Suprapubic skin (tissue), 3 donors: Measurements from ENCODE around the gene MSL3B.

ENCODE experiments used
- POLR2A ChIP-seq, 2 donors: fragments of 450-650 bp; IDR thresholded peaks; one replicate each; pipeline ENCODE4 v1.6.1; 2017; ENCODE audit warnings: antibody characterized with exemption in 2 of 2, mild to moderate bottlenecking in 2 of 2, moderate library complexity in 2 of 2
- TF ChIP-seq, protein P1 (sequence below), 2 donors: fragments of 200-600 bp in 1 of 2; fragments of 450-650 bp in 1 of 2; sonication (generic) in 1 of 2; IDR thresholded peaks; one replicate each; pipeline ENCODE4 v1.5.1; 2016 to 2019; ENCODE audit warnings: antibody characterized with exemption in 2 of 2, mild to moderate bottlenecking in 1 of 2, moderate library complexity in 1 of 2

DNA sequence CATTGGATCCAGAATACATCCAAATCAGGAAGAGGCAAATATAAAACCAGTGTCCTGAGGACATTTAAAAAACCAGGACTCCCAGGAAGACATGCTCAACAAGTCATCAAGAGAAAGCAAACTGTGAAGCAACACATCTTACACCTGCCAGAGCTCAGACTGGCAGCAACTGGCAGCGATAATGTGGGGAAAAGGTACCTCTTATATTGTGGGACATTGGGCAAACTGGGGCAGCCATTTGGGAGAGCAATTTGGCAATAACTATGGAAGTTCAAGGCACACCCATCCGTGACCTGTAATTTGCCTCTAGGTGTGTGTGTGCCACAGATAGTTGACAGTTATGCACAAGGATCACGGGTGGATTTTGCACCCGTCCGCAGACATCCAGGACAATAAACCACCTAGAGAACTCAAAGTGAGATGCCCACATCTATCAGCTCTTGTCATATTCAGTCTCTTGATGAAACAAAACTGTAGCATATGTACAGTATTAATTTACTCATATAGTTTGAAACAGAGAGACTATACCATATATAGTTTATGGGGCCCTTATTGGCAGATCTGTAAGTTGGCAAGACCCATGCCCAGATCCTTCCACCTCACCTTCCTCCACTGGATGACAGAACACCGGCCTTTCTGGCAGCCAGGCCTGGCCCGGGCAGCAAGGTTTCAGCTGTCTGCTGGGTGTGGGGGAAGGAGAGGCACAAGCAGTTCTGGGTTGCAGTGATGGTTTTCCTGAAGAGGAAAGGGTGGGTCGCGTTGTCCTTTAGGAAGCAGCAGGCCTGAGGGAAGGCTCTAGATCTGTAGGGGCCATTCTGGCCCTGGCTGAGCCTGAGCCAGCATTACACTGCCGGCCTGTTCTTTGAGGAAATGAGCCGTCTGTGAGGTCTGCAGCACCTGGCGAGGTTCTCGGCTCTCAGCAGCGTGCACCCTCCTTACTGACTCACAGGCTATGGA, 32.7 kb downstream of the MSL3B start:
- TF ChIP-seq, protein P1, sequence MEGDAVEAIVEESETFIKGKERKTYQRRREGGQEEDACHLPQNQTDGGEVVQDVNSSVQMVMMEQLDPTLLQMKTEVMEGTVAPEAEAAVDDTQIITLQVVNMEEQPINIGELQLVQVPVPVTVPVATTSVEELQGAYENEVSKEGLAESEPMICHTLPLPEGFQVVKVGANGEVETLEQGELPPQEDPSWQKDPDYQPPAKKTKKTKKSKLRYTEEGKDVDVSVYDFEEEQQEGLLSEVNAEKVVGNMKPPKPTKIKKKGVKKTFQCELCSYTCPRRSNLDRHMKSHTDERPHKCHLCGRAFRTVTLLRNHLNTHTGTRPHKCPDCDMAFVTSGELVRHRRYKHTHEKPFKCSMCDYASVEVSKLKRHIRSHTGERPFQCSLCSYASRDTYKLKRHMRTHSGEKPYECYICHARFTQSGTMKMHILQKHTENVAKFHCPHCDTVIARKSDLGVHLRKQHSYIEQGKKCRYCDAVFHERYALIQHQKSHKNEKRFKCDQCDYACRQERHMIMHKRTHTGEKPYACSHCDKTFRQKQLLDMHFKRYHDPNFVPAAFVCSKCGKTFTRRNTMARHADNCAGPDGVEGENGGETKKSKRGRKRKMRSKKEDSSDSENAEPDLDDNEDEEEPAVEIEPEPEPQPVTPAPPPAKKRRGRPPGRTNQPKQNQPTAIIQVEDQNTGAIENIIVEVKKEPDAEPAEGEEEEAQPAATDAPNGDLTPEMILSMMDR (IDR thresholded peaks at IDR 0.05), result no peak
- TF ChIP-seq POLR2A (IDR thresholded peaks at IDR 0.05), result no peak
